GM21717 (cell line): ENCODE measurements around the gene SLC4A1.

Source experiments
- ATAC-seq: cut with Tn5 transposase; IDR thresholded peaks from one replicate; pipeline ENCODE4 v1.9.1; 2021; ENCODE audit warnings: mild to moderate bottlenecking, moderate library complexity; ENCODE audit not compliant: unreplicated experiment

The SLC4A1 gene

DNA sequence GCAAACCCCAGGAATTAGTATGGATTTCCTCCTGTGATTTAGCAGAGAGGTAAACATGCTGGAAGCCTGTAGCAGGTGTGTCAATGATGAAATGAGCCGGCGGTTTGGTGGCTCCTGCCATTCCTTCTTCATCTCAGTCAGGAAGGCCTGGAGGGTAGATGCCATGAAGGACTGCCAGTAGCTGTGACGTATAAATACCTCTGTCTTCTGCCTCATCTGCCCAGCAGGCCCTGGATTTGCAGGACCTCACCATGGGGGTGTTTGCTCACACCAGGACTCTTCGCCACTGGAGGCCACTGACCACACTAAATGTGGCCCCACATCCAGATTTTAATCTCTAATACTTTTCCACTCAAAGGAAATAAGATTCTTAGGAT is 16.1 kb upstream of the SLC4A1 start:
- no peak for ATAC-seq

DNA sequence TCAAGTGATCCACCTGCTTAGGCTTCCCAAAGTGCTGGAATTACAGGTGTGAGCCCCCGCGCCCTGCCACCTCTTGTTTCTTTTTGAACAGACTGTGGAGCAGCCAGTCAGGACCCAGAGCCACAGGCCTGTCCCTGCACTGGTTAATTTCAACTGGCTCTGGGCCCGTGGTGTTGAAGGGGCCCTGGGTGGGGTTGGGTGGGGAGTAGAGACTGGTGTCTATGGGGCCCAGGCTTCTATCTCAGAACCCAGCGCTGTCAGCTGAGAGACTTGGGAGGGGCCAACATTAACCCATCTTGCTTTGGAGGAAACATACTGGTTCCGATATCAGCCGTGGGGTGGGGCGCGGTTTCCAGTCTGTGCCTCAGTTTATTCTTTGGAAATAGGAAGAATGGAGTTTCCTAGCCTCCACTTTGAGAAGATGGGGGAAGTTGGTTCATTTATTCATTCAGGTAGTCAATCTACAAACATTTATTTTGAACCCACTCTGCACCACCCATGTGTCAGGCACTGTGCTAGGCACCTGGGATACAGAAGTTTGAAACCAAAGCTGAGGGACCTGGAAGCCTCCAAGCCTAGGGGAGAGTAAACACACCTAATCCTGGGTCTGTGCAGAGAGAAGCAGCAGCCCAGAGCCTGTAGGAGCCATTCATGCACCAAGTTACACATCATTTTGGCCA is 15.5 kb upstream of the SLC4A1 start:
- no peak for ATAC-seq

DNA sequence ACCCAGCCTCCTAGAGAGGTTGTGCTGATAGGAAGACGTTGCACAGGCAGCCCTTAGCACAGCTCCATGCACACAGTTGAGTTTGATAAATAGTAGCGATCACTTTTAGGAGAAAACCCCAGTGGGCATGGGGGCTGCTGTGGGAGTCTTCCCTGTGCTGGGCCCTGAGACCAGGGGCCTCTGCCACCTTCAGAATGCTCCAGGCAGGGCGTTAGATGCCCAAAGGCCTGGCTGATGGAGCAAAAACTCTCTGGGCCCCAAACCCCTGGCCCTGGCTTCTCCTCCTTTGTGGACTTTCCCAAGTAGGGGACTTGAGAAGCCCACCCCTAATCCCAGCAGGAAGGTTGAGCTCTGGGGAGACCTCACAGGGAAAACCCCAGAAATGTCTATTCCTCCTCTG is 14.3 kb upstream of the SLC4A1 start:
- no peak for ATAC-seq

DNA sequence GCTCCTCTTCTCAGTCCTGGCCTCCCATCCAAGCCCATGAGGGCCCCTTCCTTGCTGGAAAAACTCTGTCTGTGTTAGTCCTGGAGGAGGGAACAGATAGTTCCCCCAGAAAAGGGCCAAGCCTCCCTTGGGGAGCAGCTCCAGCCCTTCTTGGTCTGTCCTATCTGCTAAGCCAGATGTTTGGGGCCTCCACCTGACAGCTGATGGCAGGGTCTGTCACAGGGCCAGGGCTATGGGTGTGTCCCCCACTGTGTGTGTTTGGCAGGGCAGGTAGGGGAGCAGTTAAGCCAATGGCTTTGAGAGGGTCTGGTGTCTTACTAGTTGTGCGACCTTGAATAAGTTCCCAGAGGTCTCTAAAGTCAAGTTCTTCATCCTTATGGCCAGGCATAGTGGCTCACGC is 13.6 kb upstream of the SLC4A1 start:
- ATAC-seq = no peak

DNA sequence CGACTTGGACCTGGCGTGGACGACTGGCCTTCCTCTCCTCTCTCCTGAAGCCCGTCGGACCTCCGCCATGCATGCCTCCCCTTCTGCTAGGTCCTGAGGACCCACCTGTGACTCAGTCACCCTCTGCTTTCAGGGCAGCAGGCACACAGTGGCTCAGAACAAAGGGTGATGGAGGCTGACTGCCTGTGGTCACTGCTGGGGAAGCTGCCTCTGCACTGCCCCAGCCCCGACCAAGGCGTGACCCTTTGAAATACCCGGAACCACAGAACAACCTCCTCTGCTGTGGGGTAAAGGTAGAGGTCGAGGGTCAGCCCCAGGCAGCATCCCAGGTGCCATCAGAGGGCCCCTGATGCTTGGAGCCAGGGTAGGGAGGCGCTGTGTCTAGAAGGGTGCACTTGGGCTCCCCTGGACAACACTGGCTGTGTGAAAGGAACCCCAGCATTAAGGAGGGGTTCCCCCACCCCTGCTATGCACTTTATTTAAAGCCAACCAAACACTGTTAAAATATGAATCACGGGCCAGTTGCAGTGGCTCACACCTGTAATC is 12.5 kb upstream of the SLC4A1 start:
- no peak for ATAC-seq

DNA sequence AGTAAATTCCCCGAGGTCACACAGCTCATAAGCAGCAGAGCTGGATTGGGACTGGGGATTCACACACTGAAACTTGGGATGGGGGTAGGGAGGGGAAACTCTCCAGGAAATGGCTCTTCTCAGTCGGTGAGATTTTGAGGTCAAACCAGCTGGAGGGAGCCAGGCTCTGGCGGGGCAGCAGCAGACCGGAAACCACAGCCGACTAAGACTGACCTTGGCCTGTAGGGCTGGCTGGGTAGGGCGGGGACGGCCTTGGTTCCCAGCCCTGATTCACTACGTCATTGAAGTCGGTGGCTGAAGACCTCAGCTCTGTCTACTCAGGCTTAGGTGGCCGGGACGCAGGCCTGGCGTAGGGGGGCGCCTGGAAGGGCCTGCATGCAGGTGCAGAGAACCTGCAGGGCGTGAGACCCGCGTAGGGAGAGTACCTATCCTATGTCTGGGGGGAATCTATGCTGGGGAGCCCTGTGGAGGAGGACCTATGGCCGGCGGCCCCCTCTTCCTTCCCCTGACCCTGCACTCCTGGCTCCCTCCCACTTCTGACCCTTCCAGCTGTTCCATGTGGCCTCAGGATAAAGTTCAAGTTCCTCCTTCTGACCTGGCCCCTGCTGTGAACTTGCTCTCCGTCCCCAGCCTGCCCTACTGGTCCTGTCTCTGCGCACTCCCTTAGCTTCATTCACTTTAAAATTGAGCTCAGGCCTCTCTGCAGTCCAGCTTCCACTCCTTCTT is 11.9 kb upstream of the SLC4A1 start:
- ATAC-seq = peak; percentile 67

DNA sequence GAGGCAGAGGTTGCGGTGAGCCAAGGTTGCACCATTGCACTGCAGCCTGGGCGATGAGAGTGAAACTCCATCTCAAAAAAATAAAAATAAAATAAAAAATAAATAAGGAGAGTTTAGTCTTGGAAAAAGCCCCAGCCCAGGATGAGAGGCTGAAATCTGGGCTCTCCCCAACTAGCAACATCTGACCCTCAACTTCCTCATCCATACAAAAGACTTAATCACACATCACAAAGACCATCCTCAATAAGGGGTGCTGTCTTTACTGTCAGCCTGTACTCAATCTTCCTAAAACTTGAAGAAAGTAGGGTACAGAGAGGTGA is 11.4 kb upstream of the SLC4A1 start:
- ATAC-seq = no peak

DNA sequence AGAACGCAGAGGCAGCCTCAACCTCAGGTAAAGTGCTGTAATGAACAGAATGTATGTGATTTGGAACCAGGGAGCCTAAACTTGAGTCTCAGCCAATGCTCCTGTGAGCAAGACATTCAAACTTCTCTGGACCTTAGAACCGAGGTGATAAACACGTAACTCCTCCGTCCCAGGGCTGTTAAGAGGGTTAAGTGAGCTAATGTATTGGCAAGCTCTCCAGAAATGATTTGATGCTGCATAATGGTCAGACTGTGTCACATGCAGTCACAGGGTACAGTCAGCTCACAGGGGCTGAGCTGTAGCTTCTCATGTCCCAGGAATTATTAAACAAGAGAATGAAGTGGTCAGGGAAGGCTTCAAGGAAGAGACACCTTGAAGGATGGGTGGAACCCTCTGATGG is 10.0 kb upstream of the SLC4A1 start:
- ATAC-seq = no peak

DNA sequence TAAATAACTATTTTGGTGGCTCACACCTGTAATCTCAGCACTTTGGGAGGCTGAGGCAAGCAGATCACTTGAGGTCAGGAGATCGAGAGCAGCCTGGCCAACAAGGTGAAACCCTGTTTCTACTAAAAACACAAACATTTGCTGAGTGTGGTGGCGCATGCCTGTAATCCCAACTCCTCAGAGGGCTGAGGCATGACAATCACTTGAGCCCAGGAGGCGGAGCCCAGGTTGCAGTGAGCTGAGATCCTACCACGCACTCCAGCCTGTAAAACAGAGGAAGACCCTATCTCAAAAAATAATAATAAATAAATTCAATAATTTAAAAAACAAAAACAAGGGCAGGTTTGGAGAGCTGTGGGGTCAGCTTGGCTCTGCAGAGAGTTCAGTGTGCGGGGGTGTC is 5.7 kb upstream of the SLC4A1 start:
- ATAC-seq = no peak

DNA sequence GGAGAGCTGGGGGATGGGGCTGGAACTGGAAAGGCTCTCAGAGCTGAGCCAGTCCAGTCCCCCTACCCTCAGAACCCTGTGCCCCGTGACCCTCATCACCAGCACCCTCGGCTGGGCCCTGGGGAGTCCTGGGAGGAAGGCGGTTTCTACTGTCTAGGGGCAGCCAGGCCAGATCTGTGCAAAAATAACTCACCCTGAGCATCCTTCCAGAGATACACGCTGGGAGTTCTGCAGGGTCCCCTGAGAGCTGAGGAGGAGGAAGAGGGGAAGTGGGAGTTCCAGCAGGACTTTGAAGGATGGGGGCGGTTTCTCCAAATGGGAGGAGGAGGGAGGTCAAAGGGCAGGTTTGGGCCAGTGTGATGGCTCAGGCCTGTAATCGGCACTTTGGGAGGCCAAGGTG is 5.0 kb upstream of the SLC4A1 start:
- ATAC-seq = no peak

DNA sequence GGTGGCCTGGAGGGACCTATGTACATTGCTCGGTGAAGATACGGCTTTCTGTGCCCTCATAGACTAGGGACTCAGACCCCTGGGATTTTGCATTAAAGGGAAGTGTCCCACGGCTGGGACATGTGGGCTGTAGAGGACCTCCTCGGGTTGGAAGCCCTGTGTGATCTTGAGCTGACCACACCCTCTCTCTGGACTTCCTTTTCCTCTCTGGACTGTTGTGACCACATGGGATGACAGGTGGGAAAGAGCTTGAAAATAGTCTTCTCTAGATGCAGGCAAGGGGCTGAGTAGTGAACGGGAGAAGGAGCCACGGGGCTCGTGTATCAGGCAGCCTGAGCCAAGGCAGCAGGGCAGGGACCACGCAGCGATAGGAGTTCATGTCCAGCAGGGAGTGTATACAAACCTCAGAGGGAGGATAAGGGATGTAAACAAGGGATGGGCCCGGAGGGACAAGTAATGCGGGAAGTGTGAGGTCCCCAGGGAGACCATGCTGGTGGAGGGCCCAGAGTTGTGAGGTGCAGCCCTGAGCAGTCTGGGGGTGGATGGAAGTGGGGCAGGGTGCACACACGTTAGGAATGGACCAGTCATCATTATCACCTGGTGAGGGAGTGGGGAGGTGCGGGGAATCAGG is 4.5 kb upstream of the SLC4A1 start:
- no peak for ATAC-seq

DNA sequence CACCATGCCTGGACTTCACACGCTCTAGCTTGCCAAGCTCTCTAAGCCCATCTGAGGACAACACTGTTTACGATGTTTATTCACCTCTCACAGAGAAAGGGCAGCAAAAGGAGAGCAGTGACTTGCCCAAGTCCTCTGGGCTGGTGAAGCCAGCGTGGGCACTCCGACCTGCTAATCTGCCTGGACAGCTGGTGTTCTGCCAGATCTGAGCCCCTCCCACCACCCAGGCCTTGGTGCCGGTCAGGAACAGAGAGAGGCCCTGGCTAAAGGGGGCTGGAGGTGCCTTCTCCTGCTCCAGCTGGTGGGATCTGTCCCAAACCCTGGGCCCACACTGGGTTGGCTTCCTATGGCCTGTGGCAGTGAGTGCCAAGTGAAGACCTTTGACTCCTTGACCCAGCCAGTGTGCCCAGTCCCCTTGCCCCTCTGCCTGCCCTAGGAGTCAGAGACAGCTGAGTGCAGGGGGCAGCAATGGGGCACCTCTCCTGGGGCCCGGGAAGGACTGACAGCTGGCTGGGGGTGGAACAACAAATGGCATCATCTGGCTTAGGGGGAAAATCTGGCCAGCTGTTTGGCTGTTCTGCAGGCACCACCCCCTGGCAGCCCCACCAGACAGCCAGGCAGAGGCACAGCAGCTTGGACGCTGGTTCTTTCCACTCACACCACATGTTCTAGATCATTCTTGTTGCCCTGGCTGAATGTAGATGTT is 1.8 kb upstream of the SLC4A1 start:
- no peak for ATAC-seq

DNA sequence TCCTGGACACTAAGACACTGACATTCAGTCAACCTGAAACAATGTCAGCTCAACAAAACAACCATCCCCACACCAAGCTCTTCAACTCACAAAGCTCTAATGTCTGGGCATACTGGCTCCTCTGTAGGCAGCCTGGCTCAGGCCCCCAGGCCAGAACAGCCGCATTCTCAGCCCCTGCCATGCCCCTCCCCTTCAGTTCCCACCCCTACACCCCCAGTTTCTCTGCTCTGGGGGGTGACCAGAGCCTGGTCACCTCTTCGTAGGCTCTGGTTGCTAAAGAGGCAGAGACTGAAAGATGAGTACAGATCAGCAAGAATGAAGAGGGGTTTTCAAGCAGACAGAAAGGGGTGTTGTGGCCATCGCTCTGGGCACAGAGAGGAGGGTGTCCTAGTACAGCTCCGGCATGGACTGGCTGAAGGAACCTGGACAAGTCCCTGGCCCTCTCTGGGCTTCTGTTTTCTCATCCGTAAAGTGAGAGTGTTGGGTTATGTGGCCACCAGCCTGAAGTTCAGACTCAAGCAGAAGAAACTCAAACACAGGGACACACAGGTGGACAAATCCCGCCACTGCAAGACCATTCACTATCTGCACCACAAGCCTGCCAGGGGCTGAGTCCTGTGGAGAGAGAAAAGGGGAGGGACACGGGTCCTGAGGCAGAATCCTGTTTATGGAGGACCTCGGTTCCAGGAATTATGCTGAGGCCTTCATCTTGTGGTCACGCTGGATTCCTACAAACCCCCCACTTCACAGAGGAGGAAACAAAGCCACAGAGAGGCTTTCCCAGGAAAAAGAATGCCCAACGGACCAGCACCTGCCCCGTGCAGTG is 987 bp upstream of the SLC4A1 start:
- ATAC-seq = no peak

DNA sequence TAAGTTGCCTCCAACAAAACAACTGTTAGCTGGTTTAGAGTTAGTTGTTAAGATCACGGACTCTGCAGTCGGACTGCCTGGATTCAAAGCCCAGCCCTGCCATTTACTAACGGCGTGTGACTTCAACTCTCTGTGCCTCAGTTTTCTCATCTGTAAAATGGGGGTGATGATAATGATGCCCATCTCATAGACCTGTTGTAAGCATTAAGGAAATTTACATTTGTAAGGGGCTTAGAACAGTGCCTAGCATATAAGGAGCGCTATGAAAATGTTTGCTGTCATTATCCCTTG is 825 bp downstream of the SLC4A1 start:
- ATAC-seq = no peak

DNA sequence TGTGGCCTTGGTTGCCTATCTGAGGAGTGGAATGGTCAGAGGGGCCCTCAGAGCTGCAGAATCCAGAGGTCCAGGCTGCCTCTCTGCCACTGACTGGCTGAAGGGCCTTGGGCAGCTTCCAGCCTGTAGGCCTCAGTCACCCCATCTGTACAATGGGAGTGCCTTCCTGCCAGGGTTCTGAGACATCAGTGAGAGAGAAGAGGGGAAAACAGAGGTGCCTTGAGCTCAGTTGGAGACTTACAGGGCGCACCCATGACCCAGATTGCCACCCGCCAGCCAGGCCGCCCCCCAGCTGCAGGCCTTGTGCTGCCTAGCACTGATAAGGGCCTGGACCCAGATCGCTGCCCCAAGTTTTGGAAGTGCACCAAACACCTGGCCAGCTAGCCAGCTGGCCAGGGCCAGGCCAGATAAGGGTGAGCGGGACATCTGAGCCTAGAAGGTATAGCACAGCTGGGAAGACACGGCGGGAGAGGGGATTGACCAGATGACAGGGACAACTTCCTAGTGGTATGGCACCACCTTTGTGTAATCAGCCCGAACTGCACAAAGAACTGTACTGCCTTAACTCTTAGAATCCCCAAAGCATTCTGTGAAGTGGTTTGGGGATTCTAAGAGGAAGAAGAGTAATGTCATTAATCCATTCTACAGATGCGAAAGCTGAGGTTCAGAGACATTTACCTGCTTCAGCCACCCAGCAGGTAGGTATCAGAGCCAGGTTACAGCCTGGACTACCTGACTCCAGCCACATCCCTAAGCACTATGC is 1.4 kb downstream of the SLC4A1 start:
- no peak for ATAC-seq

DNA sequence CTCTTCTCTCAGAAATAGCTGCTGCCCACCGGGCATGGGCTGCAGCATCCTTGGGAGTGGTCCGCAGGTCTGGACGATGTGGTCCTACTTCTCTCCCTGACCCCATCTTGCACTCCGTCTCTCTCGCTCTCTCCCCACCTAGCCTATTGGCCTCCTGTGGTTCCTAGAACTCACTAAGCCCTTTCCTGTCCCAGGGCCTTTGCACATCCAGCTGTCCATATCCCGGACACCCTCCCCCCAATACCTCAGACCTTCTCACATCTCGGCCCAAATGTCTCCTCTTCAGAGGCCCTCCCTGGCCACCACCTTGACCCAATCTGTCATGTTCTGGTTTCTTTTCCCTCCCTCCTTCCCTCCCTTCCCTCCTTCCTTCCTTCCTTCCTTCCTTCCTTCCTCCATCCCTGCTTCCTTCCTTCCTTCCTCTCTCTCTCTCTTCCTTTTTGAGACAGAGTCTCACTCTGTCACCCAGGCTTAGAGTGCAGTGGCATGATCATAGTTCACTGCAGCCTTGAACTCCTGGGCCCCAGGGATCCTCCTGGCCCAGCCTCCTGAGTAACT is 4.5 kb downstream of the SLC4A1 start:
- ATAC-seq = no peak

DNA sequence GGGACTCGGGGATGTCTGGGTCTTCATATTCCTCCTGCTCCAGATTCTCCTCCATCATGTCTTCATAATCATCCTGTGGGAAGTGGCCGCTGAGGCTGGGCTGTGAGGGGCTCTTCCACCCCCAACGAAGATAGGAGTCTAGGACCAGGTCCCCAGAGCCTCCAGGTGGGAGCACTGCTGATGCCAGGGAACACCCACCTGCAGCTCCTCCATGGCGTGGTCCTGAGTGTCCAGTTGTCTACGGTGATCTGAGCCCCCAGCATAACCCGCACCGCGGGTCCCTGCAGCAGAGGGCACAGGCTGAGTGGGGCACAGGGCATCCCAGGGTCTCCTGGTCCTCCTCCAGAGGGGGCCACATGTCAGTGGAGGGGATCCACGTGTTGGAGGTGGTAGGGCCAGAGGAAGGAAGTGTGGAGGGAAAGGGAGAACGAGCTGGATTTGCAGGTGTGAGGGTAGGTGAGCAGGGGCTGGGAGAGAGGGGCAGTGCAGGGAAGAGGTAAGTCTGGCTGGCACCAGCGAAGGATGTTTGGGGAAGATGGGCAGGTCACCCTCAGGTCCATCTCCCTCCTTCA is 5.2 kb downstream of the SLC4A1 start:
- no peak for ATAC-seq

DNA sequence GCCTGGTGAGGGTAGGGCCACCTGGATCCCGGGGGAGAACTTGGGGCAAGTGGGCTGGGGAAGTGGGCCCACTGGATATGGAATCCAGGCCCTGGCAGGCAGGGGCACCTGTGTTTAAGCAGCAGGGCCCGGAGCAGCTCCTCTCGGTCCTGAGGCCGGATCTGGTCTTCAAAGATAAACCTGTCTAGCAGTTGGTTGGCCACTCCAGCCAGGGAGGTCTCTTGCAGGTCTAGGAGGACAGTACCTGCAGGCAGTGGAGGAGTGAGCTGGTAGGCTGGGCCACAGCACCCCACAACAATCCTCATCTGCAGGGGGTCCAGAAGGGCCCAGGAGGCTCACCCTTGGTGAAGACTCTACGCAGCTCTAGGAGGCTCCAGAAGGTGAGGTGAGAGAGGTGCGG is 7.6 kb downstream of the SLC4A1 start:
- no peak for ATAC-seq

DNA sequence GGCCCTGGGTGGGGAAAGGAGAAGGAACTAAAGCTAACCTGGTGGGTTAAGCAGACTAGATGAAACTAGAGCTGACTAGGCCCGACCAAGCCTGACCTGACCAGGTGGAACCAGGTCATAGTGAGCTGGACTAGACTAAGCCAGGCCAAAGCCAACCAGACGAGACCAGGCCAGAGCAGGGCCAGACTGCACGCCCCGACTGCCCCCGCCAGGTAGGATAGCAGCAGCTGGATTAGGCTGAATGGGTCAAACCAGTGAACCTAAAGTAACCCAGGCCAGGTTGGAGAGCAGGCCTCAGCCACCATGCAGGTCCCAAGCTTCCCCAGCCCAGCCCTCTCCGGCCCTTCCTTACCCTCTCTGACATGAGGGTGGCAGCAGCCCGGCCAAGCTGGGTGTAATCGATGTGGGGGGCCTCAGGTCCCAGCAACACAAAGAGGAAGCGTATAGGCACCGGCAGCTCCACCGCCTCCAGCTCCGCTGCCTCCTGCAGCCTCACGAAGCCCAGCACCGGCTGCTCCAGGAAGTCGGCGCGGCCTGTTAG is 9.1 kb downstream of the SLC4A1 start:
- no peak for ATAC-seq
